Measurements from ENCODE around the gene FHIT.

DNA sequence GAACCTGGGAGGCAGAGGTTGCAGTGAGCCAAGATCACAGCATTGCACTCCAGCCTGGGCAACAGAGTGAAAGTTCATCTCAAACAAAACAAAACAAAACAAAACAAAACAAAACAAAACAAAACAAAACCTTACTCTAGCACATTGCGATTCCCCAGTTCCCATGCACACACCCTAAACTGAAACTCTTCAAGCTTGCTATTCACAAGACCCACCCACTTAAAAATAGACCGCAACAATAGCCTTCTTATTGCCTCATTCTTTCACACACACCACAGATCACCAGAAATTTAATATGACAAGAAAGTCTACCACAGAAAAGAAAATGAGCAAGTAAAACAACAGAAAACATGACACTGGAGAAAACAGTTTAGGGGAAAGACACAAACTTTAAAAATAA is 598.4 kb downstream of the FHIT start:
- TF ChIP-seq, protein P1, sequence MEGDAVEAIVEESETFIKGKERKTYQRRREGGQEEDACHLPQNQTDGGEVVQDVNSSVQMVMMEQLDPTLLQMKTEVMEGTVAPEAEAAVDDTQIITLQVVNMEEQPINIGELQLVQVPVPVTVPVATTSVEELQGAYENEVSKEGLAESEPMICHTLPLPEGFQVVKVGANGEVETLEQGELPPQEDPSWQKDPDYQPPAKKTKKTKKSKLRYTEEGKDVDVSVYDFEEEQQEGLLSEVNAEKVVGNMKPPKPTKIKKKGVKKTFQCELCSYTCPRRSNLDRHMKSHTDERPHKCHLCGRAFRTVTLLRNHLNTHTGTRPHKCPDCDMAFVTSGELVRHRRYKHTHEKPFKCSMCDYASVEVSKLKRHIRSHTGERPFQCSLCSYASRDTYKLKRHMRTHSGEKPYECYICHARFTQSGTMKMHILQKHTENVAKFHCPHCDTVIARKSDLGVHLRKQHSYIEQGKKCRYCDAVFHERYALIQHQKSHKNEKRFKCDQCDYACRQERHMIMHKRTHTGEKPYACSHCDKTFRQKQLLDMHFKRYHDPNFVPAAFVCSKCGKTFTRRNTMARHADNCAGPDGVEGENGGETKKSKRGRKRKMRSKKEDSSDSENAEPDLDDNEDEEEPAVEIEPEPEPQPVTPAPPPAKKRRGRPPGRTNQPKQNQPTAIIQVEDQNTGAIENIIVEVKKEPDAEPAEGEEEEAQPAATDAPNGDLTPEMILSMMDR (IDR thresholded peaks at IDR 0.05) = no peak
- no peak for TF ChIP-seq EZH2 (IDR thresholded peaks at IDR 0.05)
- no peak for TF ChIP-seq EZH2phosphoT487 (IDR thresholded peaks at IDR 0.05)

All from neural progenitor cell (in vitro differentiated cells).